Measurements from ENCODE around the gene MYG1.
"Not testable (repeated sequence)": the region's sequence is repeated elsewhere in the genome, so short reads cannot be mapped to it uniquely, and the experiment has no call there.

MYG1 gene

DNA sequence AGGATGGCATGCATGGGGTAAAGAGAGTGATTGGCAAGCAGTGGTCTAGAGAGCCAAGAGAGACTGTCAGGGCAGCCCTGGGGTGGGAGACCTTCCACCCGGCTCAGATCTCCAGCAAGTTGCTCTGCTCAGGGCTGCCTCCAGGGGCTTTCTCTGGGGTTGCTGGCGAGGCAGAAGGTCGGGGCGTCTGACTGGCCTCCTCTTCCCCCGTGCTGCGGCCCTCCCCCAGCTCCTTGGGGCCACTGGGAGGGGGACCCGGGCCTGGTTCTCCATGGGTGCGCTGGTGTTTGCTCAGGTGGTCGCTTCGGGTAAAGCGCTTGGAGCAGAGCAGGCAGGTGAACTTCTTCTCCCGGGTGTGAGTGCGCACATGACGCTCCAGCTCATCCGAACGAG, 28.5 kb downstream of the MYG1 start:
- peak; percentile 43 for DNase-seq

DNA sequence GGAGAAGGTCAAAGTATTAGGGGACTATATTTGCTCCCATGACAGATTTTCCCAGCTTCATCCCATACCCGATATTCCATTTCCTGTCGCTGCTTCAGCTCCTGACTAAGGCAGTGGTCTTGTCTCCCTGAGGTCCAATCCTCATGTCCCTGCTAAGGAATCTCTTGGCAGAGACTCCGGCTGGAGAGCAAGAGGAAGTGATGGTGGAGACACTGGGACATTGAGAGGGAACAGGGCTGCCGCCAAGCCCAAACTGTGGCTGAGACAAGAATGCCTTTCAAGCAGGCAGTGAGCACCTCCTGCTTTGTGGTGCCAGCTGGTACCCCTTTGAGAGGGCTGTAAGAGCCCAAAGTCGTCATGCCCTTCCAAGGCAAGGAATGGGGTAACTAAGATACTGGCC, 31.2 kb downstream of the MYG1 start:
- no peak for DNase-seq

DNA sequence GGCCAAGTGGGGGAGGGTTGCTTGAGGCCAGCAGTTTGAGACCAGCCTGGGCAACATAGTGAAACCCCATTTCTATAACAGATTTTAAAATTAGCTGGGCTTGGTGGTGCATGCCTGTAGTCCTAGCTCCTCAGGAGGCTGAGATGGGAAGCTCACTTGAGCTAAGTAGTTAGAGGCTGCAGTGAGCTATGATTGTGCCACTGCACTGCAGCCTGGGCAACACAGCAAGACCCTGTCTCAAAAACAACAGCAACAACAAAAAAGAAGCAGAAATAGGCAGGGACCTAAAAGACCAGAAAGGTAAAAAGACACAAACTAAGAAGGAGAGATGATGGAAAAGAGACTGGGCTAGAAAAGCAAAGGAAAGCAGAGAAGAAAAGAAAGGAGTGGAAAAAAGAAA, 32.8 kb downstream of the MYG1 start:
- not testable (repeated sequence) for DNase-seq

DNA sequence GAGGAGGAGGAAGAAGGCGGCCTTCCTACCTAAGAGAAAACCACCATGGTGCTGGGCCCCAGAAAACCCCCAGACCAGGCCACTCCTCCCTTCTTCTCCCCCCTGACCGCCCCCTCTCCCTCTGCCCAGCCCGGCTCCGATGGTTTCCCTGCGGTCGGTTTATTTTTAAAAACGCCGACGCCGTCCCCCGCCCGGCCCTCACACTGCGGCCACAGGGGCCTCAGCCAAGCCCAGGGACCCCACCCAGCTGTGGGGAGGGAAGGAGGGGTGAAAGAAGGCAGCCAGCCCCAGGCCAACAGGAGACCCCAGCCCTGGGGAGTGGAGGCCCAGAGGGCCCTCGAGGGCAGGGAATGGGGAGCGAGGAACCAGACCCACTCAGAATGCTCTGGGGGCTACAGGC, 33.2 kb downstream of the MYG1 start:
- DNase-seq = no peak

DNA sequence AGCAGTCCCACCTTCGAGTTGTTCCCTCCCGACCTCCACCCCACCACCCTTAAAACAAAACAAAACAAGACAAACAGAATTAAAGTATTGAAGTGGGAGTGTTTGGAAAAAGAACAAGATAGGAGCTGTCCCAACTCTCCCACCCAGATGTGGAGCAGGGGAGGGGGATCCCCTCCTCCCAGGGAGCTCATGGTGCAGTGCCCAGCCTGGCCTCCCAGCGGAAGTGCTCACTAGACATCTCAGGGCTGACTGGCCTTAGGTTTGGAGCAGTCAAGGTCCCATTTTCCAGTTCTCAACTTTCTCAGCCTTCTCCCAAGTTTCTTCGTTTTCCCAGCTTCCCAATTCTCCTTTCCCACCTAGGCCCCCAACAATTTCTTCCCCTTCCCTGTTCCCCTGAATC, 33.8 kb downstream of the MYG1 start:
- DNase-seq = no peak

DNA sequence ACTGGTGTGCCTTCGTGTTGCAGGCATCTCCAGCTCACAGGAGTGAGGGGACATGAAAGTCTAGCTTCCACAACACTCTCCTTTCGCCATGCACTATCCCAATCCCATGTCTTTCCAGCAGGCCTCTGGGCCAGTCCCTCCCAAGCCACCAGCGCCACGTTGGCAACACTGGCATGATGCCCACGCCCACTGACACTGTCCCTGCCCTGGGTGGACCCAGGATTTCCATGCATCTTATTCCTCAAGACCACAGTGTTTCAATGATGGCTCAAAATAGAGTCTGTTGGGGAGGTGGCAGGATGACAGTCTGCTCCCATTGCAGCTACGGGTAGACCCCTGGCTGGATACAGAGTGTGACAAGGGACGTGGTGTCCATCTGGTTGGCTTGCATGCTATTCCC, 34.4 kb downstream of the MYG1 start:
- DNase-seq = no peak

DNA sequence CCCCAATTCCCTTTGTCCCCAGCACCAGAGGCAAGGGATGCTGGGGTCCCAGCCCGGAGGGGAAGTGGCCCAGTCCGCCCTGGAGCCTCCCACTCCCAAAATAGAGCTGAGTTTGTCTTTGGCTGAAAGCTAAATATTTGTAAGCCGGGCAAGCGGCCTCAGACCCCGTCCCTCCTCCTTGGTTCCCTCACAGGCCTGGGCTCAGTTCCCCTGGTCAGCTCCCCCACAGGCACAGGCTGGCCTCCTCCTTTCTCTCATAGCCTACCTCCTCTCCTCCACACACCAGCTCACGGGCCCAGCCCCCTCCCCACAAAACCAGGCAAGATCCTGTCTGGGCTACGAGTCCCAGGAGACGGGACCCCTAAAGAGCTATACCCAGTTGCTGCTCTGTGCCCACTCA, 35.3 kb downstream of the MYG1 start:
- no peak for DNase-seq

DNA sequence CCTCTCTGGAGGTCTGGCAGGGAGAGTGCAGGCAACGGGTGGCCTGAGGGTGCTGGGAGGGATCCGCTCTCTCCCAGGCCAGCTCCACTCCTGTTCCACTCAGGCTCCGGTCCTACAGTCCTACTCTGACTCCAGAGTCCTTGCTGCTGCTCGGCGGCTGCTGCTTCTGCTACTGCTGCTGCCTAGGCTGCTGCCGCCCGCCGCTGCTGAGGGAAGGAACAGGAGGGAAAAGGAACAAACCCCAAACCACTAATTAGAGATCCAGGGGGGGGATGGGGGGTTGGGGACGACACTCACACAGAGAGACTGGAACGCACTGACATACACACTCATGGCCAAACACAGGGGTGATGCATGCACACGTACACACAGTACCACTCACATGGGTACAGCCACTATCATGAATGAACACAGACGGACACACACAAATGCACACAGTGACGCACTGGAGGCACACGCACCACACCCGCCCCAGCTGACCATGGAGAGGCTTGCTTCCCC, 36.7 kb downstream of the MYG1 start, which contains the start of gene SP7:
TSS of gene SP7 (minus strand) at position 174 of the 501 bp plus-strand sequence. CDS start 708 bp downstream, outside the sequence.
- no peak for DNase-seq

DNA sequence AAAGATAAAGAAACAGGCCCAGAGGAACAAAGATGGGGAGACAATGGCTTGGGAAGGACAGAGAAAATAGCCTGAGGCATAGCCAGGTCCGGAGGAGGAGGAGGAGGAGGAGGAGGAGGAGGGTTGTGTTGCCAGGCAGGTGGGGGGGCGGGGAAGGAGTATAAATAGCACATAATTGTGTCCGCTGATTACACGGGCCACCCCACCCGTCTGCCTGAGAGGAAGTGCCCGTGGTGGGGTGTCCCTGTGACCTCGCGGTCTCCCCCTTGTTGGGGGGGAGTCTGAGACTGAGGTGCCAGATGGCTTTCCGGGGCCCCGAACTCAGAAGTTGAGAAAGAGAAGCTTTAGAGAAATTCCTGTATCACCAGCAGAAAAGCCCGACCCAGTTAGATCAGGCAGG, 38.5 kb downstream of the MYG1 start:
- DNase-seq = no peak

DNA sequence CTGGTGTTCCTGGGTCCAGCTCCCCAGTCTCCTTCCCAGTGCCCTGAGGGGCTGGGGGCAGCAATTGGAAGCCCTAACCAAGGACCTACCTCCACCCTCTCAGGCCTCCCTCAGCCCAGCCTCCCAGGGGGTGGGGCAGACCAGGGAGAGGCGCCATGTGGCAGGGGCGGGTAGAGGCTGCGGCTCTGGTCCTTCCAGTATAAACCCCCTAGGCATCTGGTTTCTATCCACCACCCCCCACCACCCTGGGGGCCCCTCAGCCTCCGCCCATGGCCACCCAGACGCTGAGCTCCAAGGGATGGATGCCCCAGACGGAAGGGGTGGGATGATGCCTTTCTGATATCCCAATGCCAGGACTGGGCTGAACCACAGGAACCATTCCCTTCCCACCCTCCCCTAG, 39.4 kb downstream of the MYG1 start:
- no peak for DNase-seq

DNA sequence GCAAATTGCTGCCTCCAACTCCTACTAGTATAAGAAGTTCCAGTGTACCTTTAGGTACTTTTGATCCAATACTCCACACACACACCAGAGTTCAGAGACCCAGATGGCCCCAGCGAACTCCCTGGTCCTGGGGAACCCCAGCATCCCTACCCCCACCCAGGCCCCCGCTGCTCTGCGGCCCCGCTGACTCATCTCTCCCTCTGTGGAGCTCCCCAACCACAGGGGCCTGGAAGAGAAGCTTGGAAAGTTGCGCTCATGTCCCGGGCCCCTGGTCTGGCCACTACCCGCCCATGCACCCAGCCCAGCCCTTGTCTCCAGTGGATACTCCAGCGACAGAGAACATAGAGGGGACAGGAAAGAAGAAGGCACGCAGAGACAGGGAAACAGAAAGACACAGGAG, 40.9 kb downstream of the MYG1 start:
- peak; percentile 13 for DNase-seq

DNA sequence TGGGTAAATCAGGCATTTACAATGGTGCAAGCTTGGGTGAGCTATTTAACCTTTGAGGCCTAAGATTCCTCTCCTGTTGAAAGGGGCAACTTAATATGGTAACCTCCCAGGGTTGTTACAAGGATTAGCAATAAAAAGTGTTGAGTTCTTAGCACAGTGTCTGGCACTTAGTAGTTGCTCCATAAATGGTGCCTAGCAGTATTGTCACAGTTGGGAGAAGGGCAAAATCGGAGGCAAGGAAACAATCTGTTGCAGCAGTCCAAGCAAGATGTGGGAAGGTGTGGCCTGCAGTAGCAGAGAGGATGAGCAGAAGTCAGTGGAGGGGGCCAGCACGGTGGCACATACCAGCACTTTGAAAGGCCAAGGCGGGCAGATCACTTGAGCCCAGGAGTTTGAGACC, 44.0 kb downstream of the MYG1 start:
- no peak for DNase-seq

DNA sequence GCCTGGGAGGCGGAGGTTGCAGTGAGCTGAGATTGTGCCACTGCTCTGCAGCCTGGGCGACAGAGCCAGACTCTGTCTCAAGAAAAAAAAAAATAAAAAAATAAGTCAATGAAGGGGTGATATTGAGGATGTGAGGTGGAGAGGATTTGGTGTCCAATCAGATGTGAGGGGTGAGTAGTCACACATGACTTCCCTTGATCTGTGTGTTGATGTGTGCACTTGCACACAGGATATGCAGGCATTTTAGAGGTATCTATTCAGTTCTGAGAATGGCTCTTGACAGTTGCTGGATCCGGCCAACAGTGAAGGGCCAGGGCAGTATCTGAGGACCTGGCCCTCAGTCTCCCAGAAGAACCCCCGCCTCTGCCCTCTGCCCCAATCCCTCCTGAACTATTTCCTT, 44.5 kb downstream of the MYG1 start:
- DNase-seq = no peak

DNA sequence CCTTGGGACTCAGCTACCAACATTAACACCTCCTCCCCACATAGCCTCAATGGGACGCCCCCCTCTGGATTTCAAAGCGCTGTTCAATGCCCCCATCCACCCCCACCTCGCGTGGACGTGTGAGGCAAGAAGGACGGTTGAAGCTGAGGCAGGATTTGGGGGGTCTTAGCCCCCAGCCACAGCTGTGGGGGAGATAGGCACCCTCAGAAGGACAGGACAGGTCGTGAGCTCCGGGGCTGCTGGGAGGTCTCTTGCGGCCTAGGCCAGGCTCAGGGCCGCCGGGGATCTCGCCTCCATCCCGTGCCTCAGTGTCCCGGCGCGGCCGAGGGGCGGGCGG, 45.0 kb downstream of the MYG1 start:
- DNase-seq = no peak

DNA sequence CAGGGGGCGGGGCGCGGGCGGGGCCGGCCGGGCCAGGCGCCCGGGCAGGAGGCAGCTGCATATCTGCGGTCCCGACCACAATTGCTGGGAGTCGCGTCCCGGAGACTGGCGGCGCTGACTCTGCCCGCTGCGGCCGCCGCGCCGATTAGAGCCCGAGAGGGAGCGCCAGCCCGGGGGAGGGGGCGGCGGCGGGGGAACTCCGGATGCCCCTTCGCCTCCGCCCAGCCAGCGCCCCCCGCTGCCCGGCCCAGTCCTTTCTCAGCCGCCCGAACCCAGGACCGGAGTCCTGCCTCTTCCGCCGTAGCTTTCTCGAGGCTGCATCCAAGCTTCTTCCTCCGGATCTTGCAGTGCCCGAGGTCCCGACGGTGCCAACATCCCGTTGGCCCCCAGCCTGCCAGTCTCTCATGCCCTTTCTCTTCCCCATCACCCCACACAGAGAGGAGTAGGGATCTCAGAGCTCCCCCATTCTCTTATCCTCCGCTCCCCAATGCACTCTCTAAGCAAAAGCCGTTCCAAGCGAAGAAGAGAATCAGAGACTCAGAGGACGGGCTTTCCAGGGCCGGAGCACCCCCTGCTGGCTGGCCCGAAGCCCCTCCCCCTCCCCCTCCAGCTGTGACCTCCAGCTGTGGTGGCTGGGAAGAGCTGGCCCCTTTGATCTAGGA, 45.5 kb downstream of the MYG1 start:
- peak; percentile 79 for DNase-seq

DNA sequence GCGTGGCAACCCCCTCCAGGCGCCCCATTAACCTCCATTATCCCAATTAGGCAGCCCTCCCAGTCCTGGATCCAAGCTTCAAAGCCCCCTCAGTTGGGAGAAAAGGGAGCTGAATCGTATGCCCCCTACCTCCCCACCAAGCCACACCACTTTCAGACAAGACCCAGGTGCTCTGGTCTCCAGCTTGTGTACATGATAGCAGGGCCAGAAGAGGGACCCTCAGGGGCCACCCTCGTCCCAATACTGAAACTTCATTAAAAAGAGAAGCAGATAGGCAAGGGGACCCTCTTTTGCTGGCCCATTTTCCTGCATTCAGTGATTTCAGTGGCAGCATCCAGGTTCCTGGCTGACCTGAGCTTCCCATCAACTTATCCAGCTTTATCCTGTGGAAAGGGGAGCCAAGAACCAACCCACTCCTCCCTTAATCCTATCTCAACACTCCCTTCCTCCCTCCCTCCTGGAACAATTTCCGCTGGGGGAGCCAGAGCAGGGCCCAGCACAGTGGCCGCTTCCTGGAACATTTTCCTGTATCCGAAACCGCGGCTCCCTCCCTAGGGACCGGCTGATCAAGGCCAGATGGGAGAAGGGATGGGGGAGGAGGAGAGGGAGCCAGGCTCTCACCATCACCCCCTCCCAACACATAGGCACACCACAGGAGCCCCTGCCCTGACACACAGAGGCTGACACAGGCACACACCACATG, 46.1 kb downstream of the MYG1 start:
- DNase-seq = no peak

DNA sequence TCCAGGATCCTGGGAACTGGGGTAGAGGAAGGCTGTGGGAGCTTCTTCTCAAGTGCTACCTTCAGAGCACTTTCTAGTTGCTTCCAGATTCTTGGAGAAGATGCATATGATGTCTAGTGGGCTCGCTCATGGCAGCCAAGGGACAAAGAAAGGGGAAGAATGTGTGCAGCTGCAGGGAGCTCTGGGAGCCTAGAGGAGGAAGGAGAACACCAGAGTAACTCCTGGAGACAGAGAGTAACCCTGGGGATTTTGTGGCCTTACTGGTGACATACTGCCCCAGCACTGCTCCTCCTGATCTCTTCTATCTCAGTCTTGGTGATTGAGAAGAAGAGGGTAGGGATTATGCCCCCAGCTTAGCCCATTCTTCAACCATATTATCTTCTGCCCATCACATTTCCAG, 47.0 kb downstream of the MYG1 start:
- no peak for DNase-seq

DNA sequence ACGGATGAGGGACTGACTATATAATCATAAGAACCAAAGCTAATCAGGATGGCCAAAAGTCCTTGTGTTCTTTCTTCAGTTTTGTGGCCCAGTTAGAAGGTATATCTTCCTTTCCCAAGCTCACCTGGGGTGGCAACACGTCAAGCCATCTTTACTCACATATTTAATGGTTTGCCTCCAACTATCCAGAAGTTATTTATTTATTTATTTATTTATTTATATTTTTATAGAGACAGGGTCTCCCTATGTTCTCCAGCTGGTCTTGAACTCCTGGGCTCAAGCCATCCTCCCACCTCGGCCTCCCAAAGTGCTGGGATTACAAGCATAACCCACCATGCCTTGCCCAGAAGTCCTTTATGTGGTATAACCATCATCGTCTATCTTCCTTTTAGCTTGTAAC, 48.4 kb downstream of the MYG1 start:
- no peak for DNase-seq

DNA sequence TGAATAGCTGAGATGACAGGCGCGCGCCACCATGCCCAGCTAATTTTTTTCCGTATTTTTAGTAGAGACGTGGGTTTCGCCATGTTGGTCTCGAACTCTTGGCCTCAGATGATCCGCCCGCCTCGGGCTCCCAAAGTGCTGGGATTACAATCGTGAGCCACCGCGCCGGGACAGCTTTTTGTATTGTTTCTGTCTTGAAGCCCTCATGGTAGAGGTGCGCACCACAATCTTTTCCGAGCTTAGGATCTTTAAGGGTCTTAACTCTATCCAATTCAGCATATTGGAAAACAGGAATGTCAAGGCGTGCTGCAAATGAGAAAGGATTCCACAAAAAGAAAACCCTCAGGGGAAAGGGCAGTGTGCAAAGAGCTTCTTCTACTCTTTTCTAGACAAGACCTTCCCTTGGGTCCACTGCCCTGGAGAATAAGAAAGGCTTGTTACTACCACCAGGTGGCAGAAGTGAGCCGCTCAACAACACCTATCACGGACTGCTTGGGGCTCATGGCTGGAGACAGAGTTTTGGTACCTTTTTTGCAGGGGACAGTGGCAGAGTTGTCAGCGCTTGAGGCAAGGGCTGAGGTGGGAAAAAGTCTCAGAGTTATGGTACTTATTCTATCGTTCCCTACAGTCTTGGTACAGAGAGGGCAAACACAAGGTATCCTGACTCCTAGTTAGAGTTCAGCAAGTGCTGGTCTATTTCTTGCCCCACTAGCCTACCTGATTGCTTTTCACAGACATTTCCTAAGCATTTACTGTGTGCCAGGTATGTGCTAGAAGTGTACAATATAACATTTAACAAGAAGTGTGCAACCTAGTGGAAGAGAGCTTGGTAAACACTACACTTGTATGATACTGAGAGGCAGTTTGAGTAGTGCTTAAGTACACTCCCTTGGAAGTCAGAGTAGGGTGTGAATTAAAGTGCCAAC, 53.1 kb downstream of the MYG1 start:
- peak; percentile 88 for DNase-seq

DNA sequence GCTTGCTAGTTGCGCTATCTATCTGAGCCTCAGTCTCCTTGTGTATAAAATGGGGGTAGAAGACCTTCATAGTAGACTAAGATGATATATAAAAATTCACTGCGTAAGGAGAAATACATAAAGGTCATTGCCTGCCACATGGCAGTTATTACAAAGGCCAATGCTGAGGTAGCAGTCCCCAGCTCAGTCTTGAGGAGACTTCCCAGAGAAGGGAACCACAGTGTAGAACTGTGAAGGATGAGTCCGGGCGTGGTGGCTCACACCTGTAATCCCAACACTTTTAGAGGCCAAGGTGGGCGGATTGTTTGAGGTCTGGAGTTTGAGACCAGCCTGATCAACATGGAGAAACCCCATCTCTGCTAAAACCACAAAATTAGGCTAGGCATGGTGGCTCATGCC, 53.8 kb downstream of the MYG1 start:
- no peak for DNase-seq

DNA sequence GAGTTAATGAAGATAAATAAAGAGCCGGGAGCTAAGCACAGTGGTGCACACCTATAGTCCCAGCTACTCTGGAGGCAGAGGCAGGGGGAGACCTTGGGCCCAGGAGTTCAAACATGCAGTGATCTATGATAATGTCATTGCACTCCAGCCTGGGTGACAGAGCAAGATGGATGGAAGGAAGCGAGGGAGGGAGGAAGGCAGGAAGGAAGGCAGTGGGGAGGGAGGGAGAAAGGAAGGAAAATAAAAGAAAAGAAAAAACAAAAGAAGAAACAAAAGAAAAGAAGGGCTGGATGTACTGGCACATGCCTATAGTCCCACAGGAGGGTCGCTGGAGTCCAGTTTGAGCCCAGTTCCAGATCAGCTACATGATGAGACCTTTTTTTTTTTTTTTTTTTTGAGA, 55.6 kb downstream of the MYG1 start:
- DNase-seq = no peak
